HG02870 (cell line): ENCODE measurements around the gene SLC40A1.
A peak's percentile ranks its signal among the peaks of the same experiment; 100 is the strongest.
"Not testable (repeated sequence)": the region's sequence is repeated elsewhere in the genome, so short reads cannot be mapped to it uniquely, and the experiment has no call there.

Source experiments
- ATAC-seq: cut with Tn5 transposase; IDR thresholded peaks from one replicate; pipeline ENCODE4 v1.9.1; 2021; ENCODE audit warnings: mild to moderate bottlenecking, moderate library complexity; ENCODE audit not compliant: unreplicated experiment

The SLC40A1 gene

GRCh38 chr2:189580658-189581353 is at the start of gene SLC40A1:
SLC40A1 (minus strand) TSS chr2:189580786; CDS start chr2:189580460, 326 bp downstream.
- ATAC-seq: peak; percentile 64

- no peak for ATAC-seq
Measured at GRCh38 chr2:189629531-189630453, 49.2 kb upstream of the SLC40A1 start.

- no peak for ATAC-seq
Measured at GRCh38 chr2:189628817-189629530, 48.4 kb upstream of the SLC40A1 start.

- no peak for ATAC-seq
Measured at GRCh38 chr2:189627789-189628188, 47.2 kb upstream of the SLC40A1 start.

- ATAC-seq: no peak
Measured at GRCh38 chr2:189625636-189626035, 45.0 kb upstream of the SLC40A1 start.

GRCh38 chr2:189624648-189625355 is 44.2 kb upstream of the SLC40A1 start:
- no peak for ATAC-seq

GRCh38 chr2:189623049-189623448 is 42.5 kb upstream of the SLC40A1 start:
- ATAC-seq: peak; percentile 40

- no peak for ATAC-seq
Measured at GRCh38 chr2:189621781-189622180, 41.2 kb upstream of the SLC40A1 start.

- no peak for ATAC-seq
Measured at GRCh38 chr2:189618197-189618596, 37.6 kb upstream of the SLC40A1 start.

GRCh38 chr2:189614585-189614984 is 34.0 kb upstream of the SLC40A1 start:
- no peak for ATAC-seq

- ATAC-seq: no peak
Measured at GRCh38 chr2:189613650-189614420, 33.2 kb upstream of the SLC40A1 start.

GRCh38 chr2:189613077-189613636 is 32.6 kb upstream of the SLC40A1 start:
- ATAC-seq: no peak

GRCh38 chr2:189610700-189611099 is 30.1 kb upstream of the SLC40A1 start:
- no peak for ATAC-seq

GRCh38 chr2:189609853-189610252 is 29.3 kb upstream of the SLC40A1 start:
- no peak for ATAC-seq

GRCh38 chr2:189609423-189609816 is 28.8 kb upstream of the SLC40A1 start:
- ATAC-seq: no peak

- ATAC-seq: no peak
Measured at GRCh38 chr2:189608795-189609422, 28.3 kb upstream of the SLC40A1 start.

GRCh38 chr2:189608170-189608569 is 27.6 kb upstream of the SLC40A1 start:
- no peak for ATAC-seq

- ATAC-seq: no peak
Measured at GRCh38 chr2:189602233-189602632, 21.6 kb upstream of the SLC40A1 start.

- not testable (repeated sequence) for ATAC-seq
Measured at GRCh38 chr2:189601652-189602051, 21.1 kb upstream of the SLC40A1 start.
